ENCODE data around the gene THADA.

The THADA gene

GRCh38 chr2:43220229-43220751, 375.5 kb downstream of the THADA start:
- DNase-seq (ENCODE audit: low read depth), result no peak

DNA sequence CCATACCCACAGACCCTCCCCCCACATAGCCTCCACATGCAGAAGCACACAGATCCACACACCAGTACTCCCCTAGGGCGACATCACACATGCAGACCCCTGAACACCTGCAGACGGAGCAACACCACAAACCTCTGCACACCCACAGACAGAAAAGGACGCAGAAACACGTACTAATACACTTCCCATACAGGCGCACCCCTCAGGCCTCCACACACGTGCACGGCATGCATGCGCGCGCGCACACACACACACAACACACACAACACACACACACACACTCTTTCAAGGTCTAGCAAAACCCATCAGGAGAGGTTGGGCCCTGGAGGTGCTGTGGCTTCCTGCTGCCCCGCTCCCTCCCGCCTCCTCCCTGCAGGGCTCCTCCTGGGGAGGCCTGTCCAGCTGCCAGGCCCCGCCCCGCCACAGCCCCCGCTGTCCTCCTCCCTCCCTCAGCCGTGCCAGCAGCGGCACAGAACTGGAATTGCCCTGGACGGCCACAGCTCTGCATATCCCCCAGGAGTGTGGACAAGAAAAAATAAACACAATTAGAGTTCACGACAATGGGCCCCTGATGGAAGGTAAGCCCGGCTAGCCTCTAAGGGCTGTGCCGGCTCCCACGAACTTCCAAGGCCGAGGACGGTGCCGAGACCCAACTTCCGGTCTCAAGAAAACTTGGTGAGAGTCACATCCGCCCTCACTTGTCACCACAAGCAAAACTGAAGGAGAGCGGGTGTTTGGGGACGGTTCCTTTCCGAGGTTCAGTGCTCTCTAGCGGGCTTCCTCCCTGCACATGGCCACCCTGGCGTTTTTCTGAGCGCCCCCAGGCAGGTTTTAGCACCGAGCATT, 376.2 kb downstream of the THADA start:
- DNase-seq (ENCODE audit: low read depth), result no peak
- peak overlapping the region; percentile 34 for H3K4me3 ChIP-seq (ENCODE audit: control insufficient read depth, low read depth, low read length)
- TF ChIP-seq, protein P1, sequence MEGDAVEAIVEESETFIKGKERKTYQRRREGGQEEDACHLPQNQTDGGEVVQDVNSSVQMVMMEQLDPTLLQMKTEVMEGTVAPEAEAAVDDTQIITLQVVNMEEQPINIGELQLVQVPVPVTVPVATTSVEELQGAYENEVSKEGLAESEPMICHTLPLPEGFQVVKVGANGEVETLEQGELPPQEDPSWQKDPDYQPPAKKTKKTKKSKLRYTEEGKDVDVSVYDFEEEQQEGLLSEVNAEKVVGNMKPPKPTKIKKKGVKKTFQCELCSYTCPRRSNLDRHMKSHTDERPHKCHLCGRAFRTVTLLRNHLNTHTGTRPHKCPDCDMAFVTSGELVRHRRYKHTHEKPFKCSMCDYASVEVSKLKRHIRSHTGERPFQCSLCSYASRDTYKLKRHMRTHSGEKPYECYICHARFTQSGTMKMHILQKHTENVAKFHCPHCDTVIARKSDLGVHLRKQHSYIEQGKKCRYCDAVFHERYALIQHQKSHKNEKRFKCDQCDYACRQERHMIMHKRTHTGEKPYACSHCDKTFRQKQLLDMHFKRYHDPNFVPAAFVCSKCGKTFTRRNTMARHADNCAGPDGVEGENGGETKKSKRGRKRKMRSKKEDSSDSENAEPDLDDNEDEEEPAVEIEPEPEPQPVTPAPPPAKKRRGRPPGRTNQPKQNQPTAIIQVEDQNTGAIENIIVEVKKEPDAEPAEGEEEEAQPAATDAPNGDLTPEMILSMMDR (IDR thresholded peaks at IDR 0.05; ENCODE audit: control insufficient read depth, insufficient read depth, low read depth, low read length, missing control alignments), result peak; percentile 6

More at GRCh38 chr2:43220229-43220751, 375.5 kb downstream of the THADA start:
- peak overlapping the region; percentile 34 for H3K4me3 ChIP-seq (ENCODE audit: control insufficient read depth, low read depth, low read length)
- TF ChIP-seq, protein P1 (IDR thresholded peaks at IDR 0.05; ENCODE audit: control insufficient read depth, insufficient read depth, low read depth, low read length, missing control alignments), result peak; percentile 0

DNA sequence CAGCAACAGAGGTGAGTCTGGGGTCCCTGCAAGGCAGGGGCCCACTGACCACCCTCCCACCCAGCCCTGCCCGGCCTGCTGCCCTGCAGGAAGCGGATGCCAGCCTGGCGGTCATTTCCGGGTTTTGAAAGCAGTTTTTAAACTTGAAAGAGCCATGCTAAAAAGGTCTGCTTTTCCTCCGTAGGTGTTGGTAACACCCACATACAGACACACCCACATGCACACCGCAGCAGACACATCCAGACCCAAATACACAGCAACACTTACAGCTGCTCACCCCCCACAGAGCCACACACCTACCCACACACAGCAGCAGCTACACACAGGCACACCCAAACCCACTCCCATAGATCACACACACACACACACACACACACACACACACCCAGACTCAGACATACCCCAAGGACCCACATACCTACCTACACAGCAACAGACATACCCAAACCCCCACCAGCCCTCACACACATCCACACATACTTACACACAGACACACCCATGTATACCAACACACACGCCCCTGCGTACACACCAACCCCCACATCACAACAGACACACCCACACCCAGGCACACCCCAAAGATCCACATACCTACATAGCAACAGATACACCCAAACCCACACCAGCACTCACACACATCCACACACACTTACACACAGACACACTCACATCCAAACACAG, 377.0 kb downstream of the THADA start:
- DNase-seq (ENCODE audit: low read depth), result no peak
- H3K4me3 ChIP-seq (ENCODE audit: control insufficient read depth, low read depth, low read length), result peak overlapping the region; percentile 34
- TF ChIP-seq, protein P1 (IDR thresholded peaks at IDR 0.05; ENCODE audit: control insufficient read depth, insufficient read depth, low read depth, low read length, missing control alignments), result no peak

GRCh38 chr2:43218155-43218701, 377.6 kb downstream of the THADA start:
- TF ChIP-seq, protein P1 (IDR thresholded peaks at IDR 0.05; ENCODE audit: control insufficient read depth, insufficient read depth, low read depth, low read length, missing control alignments), result peak; percentile 13
- no peak overlapping the region for H3K4me3 ChIP-seq (ENCODE audit: control insufficient read depth, low read depth, low read length)
- DNase-seq (ENCODE audit: low read depth), result no peak

GRCh38 chr2:43217228-43218154, 378.3 kb downstream of the THADA start:
- no peak overlapping the region for H3K4me3 ChIP-seq (ENCODE audit: control insufficient read depth, low read depth, low read length)
- no peak for DNase-seq (ENCODE audit: low read depth)
- TF ChIP-seq, protein P1 (IDR thresholded peaks at IDR 0.05; ENCODE audit: control insufficient read depth, insufficient read depth, low read depth, low read length, missing control alignments), result no peak

Measured in AG09309 (cell line).